LNCAP (cell line): ENCODE data around the gene VBP1.

ENCODE experiments used
- TF ChIP-seq, protein P1 (sequence below): fragments of 450-650 bp; IDR thresholded peaks from 2 replicates; pipeline ENCODE4 v1.5.1; 2017; ENCODE audit warnings: mild to moderate bottlenecking

Gene VBP1

DNA sequence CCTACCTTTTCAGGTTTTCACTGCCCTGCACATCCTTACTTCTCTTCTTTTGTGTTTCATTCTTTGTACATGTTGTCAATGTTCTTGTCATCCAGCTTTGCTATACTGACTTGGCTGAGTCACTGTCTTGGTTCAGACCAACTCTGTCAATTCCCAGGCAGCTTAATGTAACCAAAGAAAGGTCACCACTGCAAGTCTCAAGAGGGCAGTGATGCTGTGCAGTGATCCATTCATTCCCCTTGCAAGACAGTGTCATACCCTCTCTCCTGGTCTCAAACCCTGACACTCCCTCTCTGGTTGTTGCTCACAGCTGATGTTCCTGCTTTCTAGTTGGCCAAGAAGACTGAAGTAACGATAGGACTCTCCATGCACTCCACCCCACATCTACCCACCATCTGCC, 30.5 kb downstream of the VBP1 start:
- TF ChIP-seq, protein P1, sequence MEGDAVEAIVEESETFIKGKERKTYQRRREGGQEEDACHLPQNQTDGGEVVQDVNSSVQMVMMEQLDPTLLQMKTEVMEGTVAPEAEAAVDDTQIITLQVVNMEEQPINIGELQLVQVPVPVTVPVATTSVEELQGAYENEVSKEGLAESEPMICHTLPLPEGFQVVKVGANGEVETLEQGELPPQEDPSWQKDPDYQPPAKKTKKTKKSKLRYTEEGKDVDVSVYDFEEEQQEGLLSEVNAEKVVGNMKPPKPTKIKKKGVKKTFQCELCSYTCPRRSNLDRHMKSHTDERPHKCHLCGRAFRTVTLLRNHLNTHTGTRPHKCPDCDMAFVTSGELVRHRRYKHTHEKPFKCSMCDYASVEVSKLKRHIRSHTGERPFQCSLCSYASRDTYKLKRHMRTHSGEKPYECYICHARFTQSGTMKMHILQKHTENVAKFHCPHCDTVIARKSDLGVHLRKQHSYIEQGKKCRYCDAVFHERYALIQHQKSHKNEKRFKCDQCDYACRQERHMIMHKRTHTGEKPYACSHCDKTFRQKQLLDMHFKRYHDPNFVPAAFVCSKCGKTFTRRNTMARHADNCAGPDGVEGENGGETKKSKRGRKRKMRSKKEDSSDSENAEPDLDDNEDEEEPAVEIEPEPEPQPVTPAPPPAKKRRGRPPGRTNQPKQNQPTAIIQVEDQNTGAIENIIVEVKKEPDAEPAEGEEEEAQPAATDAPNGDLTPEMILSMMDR: no peak

DNA sequence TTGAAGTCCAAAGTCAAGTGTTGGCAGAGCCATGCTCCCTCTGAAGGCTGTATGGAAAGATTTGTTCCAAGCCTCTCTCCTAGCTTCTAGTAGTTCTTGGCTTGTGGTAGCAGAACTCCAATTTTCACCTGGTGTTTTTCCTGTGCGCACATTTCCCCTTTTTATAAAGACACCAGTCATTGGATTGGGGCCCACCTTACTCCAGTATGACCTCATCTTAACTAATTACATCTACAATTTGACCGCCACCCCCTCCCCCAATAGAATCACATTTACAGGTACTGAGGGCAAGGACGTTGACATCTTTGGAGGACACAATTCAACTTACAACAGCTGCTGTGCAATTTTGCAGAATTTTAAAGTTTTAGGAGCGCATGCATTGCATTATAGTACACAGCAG, 31.2 kb downstream of the VBP1 start:
- TF ChIP-seq, protein P1: no peak

DNA sequence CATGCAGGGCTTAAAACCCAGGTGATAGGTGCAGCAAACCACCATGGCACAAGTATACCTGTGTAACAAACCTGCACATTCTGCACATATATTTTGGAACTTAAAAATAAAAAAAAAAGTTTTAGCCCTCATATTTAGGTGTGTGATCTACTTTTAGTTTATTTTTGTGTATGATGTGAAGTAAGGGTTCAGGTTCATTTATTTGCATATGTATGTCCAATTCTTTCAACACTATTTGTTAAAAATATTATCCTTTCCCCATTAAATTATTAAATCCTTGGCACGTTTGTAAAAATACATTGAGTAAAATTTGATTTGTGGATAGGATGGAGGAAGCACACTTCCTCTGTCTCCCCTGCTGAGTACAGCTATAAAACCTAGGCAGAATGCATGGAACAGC, 35.1 kb downstream of the VBP1 start:
- TF ChIP-seq, protein P1: no peak

DNA sequence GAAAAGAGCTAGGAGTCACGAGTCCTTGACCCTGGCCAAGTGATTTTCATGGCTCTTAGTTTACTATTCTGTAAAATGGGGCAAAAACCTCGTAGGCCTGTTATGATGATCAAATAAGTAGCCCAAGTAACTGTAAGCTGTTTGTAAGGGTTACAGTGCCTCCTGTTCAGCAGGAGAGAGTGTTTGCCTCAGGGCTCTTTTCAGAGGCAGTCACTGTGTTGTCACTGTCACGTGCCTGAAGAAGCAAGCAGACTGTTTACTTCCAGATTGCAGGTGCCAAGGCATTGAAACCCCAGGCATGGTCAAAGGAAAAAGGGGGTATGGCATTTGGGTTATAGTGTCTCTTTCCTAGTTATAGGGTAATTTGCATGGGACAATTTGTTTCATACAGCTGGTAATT, 43.5 kb downstream of the VBP1 start:
- TF ChIP-seq, protein P1: no peak

DNA sequence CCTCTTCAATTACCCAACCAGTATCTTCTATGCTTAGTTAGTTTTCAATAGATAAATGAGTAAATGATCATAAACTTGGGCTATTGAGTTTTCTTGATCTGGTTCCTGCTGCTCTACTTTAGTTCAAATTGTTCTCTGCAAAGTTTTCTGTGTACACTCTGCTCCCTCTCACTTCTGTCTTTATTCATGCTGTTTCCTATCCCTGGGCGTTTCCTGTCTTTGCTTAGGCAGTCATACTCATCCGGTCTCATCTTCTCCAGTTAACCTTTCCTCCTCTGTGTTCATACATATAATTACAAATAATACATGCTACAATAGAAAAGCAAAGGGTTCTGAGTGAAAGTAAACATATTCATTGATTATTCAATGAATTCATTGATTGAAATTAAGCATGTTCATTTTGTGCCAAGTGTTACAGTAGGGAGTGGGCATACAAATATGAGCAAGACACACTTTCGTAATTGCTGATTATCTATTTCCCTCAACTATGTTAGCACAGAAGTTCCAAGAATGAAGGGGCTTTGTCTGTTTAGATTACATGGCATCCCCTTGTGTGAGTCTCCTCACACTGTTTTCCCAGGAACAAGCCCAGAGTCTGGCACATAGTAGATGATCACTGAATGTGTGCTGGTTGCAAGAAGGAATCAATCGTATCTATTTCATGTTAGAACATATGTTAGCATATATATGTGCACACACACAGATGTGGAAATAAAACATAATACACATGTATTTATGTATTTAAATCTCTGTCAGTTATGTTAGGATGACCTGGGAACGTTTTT, 46.9 kb downstream of the VBP1 start:
- TF ChIP-seq, protein P1: no peak

DNA sequence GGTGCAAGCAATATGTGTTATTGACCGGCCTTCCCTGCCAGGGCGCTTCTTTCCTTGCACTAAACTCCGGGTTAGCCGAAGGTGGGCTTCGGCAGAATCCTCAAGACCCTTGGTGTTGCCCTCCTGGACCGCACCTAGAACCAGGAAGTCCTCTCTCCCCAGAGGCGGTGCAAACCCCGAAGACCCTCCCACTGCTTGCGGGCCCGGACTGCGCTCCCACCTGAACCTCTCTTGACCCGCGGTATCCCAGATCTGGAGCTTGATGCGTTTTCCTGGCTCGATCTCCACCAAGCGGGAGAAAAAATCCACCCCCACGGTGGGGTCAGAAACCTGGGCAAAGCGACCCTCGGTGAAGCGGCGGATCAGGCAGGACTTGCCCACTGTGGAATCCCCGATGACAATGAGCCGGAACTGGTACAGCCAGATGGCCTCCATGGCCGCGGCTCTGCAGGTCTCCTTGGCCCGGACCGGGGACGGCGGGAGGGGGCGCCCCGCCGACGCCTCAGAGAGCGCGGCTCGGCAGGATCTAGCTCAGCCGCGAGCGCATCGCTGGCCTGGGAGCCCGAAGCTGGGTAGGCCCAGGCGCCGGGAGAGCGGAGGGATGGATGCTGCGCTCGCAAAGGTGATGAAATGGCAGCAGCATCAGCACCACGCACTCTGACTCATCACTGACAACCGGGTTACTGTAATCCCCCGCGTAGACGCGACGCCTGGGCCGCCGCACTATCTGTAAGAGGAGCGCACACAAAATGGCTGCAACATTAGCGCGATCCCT, 47.8 kb downstream of the VBP1 start, which contains the start of gene RAB39B:
RAB39B (minus strand) TSS at position 638 of the 775 bp plus-strand sequence; CDS start at position 435, 203 bp downstream.
- TF ChIP-seq, protein P1: peak; percentile 18; the same call in 1 of the 2 replicates

DNA sequence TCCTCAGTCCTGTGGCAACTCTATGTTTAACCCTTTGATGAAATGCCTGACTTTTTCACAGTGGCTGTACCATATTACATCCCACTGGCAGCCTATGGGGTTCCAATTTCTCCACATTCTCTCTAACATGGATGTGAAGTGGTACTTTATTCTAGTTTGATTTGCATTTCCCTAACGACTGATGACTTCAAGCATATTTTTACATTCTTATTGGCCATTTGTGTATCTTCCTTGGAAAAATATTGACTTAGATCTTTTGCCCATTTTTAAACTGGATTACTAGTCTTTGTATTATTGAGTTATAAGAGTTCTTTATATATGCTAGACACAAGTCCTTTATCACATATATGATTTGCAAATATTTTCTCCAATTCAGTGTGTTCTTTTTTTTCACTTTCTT, 50.2 kb downstream of the VBP1 start:
- TF ChIP-seq, protein P1: no peak
